Measurements from ENCODE around the gene FXYD7. TPM values are rescaled to one million over a fixed set of nuclear protein-coding genes. Genes with fewer than 3 reads are reported as not detected.

FXYD7 gene
- total RNA-seq, 1 experiment from 2014 or later = 0.71 TPM

- no peaks in the 10 kb centered on the region for H3K36me3 ChIP-seq (ENCODE audit: control insufficient read depth in 1 of 2, insufficient read depth in 2 of 2, low read length in 2 of 2)
- H3K9ac ChIP-seq (ENCODE audit: low read length) = no peak overlapping the region
- no peak overlapping the region for H2AFZ ChIP-seq (ENCODE audit: low read depth, low read length, poor library complexity, severe bottlenecking)
- H3K27me3 ChIP-seq (ENCODE audit: insufficient read depth, low read length) = no peaks in the 10 kb centered on the region
- intact Hi-C loops (cut with micrococcal nuclease) = no loop called here
- no peak overlapping the region for H3K4me3 ChIP-seq (replicated peaks in 1 of 2; ENCODE audit: low read depth in 1 of 2, low read length in 2 of 2)
- H4K20me1 ChIP-seq (ENCODE audit: insufficient read depth) = no peaks in the 10 kb centered on the region
- ATAC-seq = no peak
- H3K4me2 ChIP-seq (ENCODE audit: low read length) = peak overlapping the region; percentile 61
- H3K79me2 ChIP-seq (ENCODE audit: insufficient read depth, low read length) = no peaks in the 10 kb centered on the region
- CTCF ChIA-PET = interaction anchor here (0.6 to 2.7 kb wide), 12 partner anchors 15 to 129 kb away, joined by 3 to 46 read pairs (median 6); no protein-coding TSS in a partner anchor
- no peak overlapping the region for H3K27ac ChIP-seq (ENCODE audit: low read depth, low read length)
- RAD21 ChIA-PET (ENCODE audit: low non-redundant PET in 1 of 2, low total read pairs in 2 of 2, uncharacterized antibody in 2 of 2, unreplicated experiment in 2 of 2) = interaction anchor here (0.9 to 2.3 kb wide), 4 partner anchors 21 to 74 kb away, joined by 3 to 25 read pairs (median 14); no protein-coding TSS in a partner anchor
- POLR2A ChIA-PET = interaction anchor here (0.8 to 1.6 kb wide), 6 partner anchors 10 to 369 kb away, joined by 3 to 12 read pairs (median 4); no protein-coding TSS in a partner anchor
- DNase-seq (ENCODE audit: low read depth, low spot score) = no peak
- BruUV-seq (replicated peaks) = no TSS peak
- peaks cover 18 to 33% of the 10 kb centered on the region in 2 experiments for H3K4me1 ChIP-seq (ENCODE audit: control insufficient read depth in 1 of 2, insufficient read depth in 2 of 2, low read length in 2 of 2)
- H3K9me2 ChIP-seq (ENCODE audit: insufficient read depth) = no peaks in the 10 kb centered on the region
- TF ChIP-seq SP1 (IDR thresholded peaks at IDR 0.05; ENCODE audit: low read depth) = no peak
- TF ChIP-seq CEBPB (IDR thresholded peaks at IDR 0.05; ENCODE audit: low read depth) = no peak
- no peak for TF ChIP-seq SIN3A (IDR thresholded peaks at IDR 0.05; ENCODE audit: low read depth)
- TF ChIP-seq POLR2AphosphoS5 (IDR thresholded peaks at IDR 0.05; ENCODE audit: low read depth, low read length) = no peak
- TF ChIP-seq YY1 (IDR thresholded peaks at IDR 0.05; ENCODE audit: extremely low read depth, insufficient replicate concordance, low read depth, low read length) = no peak
- TF ChIP-seq ZBTB33 (IDR thresholded peaks at IDR 0.05; ENCODE audit: extremely low read depth, insufficient replicate concordance, low read length) = no peak
- TF ChIP-seq SRF (IDR thresholded peaks at IDR 0.05; ENCODE audit: low read depth) = no peak
- no peak for TF ChIP-seq MAX (IDR thresholded peaks at IDR 0.05)
- TF ChIP-seq EGR1 (IDR thresholded peaks at IDR 0.05; ENCODE audit: low read depth) = no peak
- TF ChIP-seq REST (IDR thresholded peaks at IDR 0.05; ENCODE audit: low read depth) = no peak
- no peak for TF ChIP-seq POLR2A (IDR thresholded peaks at IDR 0.05; ENCODE audit: borderline replicate concordance, extremely low read depth, insufficient read depth, insufficient read length)
- TF ChIP-seq EZH2 (IDR thresholded peaks at IDR 0.05) = no peak
- TF ChIP-seq ZNF274 (IDR thresholded peaks at IDR 0.05; ENCODE audit: low read depth, low read length) = no peak
- no peak for TF ChIP-seq CBX3 (IDR thresholded peaks at IDR 0.05; ENCODE audit: low read depth)
- TF ChIP-seq EZH2phosphoT487 (IDR thresholded peaks at IDR 0.05; ENCODE audit: borderline replicate concordance) = no peak
- no peak for TF ChIP-seq RAD21 (IDR thresholded peaks at IDR 0.05; ENCODE audit: low read depth)
- H3K9me3 ChIP-seq (ENCODE audit: control insufficient read depth in 1 of 2, insufficient read depth in 1 of 2, low read depth in 1 of 2, low read length in 2 of 2) = no peaks in the 10 kb centered on the region
Measured at GRCh38 chr19:35140207-35140961, 2.7 kb upstream of the FXYD7 start.

Data from HCT116 (cell line).